Muscle of back (tissue), 11 donors: ENCODE results near the gene ADAMTSL2. TPM values are rescaled to one million over a fixed set of nuclear protein-coding genes. Genes with fewer than 3 reads are reported as not detected.

Experiments
- DNase-seq, 3 donors: peaks; one replicate each; pipeline versions ENCODE4 v3.0.0 to v3.0.0-alpha.2; 2013
- polyA plus RNA-seq, 10 donors: library from polyadenylated mRNA; unstranded; fragments of 120-200 nt; gene quantifications; one replicate each; pipeline ENCODE4 v1.2.1, GENCODE V29; 2013; ENCODE audit not compliant: insufficient read length in 10 of 10

Gene ADAMTSL2
- polyA plus RNA-seq, 10 donors = 1.7 to 6.9 (median 3.5) TPM

- no peak for DNase-seq
These were observed 70.4 kb downstream of the ADAMTSL2 start for GRCh38 chr9:133604856-133605255.

GRCh38 chr9:133605446-133605845, 70.9 kb downstream of the ADAMTSL2 start:
- DNase-seq = no peak

DNA sequence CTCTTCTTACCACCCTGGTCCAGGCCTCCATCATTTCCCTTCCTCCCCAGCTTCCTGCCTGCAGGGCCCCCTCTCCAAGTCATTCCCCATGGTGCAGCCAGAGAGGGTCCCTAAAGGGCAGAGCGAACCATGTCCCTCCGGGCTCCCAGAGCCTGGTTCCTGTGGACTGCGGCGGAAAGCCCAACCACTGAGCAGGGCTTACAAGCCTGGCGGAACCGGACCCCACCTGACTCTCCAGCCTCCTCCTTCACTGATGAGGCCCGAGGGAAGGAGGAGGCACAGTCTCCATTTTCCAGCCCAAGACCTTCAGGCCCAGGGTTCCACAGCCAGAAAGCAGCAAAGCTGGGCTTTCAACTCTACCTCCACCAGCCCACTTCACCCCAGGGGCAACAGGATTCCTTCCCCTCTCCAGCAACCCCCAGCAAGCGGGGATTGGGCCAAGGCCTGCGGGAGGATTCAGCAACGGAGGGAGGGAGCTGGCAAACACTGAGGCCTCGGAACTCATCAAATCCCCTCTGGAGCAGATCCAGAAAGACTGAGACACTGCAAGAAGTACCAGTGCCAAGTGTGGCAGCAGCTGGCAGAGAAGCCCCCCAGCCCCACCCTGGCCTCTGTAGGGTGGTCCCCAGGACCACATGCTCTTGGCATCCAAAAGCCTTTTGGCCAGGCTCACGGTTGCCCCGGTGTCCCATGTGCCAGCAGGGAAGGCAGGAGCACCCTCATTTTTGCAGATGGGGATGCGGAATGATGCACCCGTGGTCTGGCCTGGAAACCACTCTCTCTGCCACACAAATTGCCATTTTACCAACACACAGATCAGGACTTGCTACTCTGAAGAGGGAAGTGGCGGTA, 71.6 kb downstream of the ADAMTSL2 start:
- peak in 1 of 3 donors; percentile 40 for DNase-seq

GRCh38 chr9:133606708-133607025, 72.2 kb downstream of the ADAMTSL2 start:
- no peak for DNase-seq

DNA sequence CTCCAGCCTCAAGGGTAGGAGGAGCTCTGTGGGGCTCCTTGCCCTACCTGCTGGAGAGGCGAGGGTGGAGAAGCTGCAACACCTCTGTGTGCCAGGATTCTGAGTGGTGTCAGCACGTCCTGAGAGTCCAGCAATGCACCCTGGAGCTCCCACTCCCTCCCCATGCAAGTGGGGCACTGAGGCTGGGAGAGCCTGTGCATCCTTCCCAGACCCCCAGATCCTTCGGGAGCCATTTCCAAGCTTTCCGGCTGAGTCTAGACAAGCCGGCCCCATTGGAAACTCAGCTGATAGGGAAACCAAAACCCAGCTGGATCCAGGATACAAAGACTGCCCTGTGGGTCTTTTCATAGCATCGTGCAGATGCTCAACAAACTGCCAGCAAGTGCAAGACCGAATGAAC, 72.9 kb downstream of the ADAMTSL2 start:
- DNase-seq = no peak

GRCh38 chr9:133607976-133608375, 73.5 kb downstream of the ADAMTSL2 start:
- DNase-seq = no peak

DNA sequence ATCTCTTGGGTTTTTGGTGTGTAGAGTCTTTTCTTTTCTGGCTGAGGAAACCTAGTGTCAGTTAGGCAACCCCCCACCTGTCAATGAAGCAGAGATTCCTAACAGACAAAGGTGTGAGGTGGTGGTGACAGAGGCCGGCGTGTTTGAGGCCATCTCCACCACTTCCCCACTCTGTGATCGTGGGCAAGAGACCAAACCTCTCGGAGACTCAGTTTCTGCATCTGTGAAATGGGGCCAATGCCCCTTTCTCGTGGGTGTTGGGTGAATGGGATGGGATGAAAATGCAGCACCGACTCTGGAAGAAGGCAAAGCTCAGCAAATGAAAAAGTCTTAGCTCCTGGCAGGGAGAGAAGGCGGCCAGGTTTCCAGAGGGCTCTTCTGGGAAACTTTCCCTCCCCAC, 73.9 kb downstream of the ADAMTSL2 start:
- DNase-seq = no peak

- DNase-seq = no peak
These were observed 74.4 kb downstream of the ADAMTSL2 start for GRCh38 chr9:133608889-133609288.

GRCh38 chr9:133609311-133610098, 75.0 kb downstream of the ADAMTSL2 start, which contains the start of gene FAM163B:
Gene FAM163B, minus strand, starts transcription at chr9:133609389. Its CDS starts 29,166 bp downstream, at chr9:133580223.
- DNase-seq = peak; percentile 49 to 82 (median 79)

- no peak for DNase-seq
These were observed 76.3 kb downstream of the ADAMTSL2 start for GRCh38 chr9:133610845-133611244.

GRCh38 chr9:133612051-133612450, 77.5 kb downstream of the ADAMTSL2 start:
- no peak for DNase-seq

GRCh38 chr9:133612816-133613215, 78.3 kb downstream of the ADAMTSL2 start:
- DNase-seq = no peak

DNA sequence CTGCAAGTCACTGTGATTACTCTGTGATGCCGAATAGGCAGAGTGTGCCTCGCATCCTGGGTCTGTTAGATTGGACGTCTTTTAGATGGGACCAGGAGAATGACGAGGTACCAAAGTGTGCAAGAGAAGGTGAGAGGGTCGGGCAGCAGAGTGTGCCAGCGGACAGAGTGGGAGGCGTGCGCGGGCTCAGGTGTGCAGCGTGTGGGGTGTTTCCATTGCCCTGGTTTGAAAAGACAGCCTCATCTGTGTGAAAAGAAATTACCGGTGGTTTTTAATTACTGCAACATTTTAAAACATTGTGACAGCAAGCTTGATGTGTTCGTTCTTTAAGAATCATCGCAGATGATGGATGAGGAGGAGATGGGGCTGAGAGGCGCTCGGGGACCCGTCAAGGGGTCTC, 78.9 kb downstream of the ADAMTSL2 start:
- no peak for DNase-seq

DNA sequence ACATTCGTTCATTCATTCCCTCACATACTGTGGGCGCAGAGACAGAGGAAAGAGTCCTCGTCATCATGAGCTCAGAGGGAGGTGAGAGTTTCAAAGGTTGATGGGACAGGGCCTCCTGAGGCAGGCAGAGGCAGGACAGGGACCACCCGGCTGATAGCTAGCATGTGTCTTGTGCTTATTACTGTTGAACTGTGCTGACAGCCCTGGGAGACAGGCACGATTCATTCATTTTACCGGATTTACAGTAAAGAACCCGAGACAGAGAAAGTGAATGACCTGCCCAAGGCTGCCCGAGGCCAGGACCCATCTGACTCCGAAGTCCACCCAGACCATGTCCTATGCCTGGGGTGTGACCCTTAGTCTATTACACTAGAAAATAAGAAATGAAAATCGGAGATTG, 79.6 kb downstream of the ADAMTSL2 start:
- DNase-seq = no peak

- no peak for DNase-seq
These were observed 80.2 kb downstream of the ADAMTSL2 start for GRCh38 chr9:133614678-133615077.

DNA sequence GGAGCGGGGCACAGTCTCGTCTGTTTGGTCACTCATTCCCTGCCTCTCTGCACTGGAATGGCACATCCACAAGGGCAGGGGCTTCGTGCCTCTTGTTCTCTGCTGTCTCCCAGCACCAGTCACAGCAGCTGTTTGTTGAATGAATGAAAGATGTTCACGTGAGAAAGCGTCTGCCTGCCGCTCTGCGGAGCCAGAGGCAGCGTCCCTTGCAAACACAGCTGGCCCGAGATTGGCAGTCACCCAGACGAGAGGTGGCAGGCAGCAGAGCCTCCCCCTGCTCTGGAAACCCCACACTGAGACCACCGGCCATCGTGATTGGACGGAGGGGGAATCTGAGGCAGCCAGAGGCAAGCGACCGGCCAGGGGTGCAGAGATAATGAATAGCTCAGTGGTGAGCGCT, 80.7 kb downstream of the ADAMTSL2 start:
- no peak for DNase-seq

- DNase-seq = no peak
These were observed 81.2 kb downstream of the ADAMTSL2 start for GRCh38 chr9:133615606-133616188.

DNA sequence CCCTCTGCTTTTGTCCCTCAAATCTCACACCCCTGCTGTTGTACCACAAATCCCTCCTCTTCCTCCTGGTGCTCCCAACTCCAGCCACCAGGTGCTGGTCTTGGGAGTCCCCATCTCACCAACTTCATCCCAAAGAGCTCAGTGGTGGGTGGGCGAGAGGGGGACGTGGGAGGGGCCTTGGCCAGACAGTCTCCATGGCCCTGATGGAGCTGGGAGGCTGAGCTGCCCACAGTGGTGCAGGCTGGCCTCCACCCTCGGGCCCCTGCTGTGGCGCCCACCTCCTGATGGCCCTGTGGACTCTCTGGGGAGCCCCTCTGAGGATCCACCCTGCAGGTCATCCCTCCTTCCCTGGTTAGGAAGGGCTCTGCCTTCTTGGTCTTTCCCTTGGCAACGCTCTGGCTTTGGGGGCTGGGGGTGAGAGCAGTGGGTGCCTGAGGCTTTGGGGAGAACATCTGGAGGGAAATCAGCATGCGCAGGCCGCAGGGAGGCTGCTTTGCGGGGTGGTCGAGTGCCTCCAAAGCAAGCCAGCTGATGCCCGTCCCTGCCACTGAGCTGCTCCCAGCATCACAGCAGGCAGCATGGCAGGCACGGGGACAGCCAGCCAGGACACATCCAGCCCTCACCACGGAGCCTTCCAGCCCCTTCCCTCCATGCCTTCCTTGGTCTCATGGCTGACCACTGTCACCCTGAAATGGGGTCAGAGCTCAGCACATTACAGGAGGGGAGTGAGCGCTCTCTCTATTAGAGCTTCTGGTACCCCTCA, 82.3 kb downstream of the ADAMTSL2 start:
- DNase-seq = no peak

GRCh38 chr9:133618726-133619125, 84.2 kb downstream of the ADAMTSL2 start:
- DNase-seq = no peak

- no peak for DNase-seq
These were observed 85.3 kb downstream of the ADAMTSL2 start for GRCh38 chr9:133619791-133620190.

GRCh38 chr9:133621725-133622267, 87.3 kb downstream of the ADAMTSL2 start:
- DNase-seq = no peak

DNA sequence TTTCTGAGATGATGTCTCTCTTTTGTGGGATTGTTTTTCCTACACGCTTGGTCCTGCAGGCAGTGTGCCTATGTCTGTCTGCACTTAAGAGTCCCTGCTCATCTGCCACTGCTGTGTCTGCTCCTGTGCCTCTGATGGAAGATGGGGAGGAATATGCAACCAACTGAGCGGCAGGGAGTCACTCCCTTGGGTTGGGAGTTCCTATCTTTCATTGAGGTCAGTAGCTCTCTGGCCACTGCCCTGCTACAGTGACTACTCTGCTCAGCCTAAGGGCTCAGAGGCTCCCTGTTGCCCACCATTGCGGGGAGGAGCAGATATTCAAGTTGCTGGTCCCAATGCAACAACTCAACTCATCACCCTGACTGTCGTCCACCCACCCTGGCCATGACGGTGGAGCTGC, 88.1 kb downstream of the ADAMTSL2 start:
- DNase-seq = no peak
